ENCODE measurements around the gene TSHZ2. TPM values are rescaled to one million over a fixed set of nuclear protein-coding genes. Genes with fewer than 3 reads are reported as not detected.

TSHZ2 gene
- total RNA-seq, 1 donor from 2014 or later = 22.9 TPM

DNA sequence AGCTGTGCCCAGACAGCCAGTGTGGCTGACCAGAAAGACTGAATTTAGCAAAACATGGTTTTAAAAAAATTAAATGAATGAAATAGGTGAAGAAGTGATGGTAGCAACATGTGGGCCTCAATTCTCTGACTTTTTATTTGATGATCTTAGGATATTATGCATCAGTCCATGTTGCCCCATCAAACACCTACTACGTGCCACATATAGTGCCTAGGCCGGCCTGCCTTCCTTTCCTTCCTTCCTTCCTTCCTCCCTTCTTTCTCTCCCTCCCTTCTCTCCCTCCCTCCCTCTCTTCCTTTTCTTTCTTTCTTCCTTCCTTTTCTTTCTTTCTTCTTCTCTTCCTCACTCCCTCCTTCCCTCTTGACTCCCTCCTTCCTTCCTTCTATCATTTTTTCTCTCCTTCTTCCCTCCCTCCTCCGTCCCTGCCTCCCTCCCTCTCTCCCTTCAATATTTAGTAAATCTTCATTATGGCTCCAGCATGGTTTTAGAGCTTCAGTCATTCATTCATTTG is 209.8 kb downstream of the TSHZ2 start:
- no peak overlapping the region for H3K27ac Mint-ChIP-seq
- no peaks in the 10 kb centered on the region for H3K9me3 Mint-ChIP-seq (ENCODE audit: low read depth)
- no peak overlapping the region for H3K4me3 Mint-ChIP-seq (ENCODE audit: low read depth)
- TF ChIP-seq CTCF (IDR thresholded peaks at IDR 0.05; ENCODE audit: unreplicated experiment) = no peak
- no peaks in the 10 kb centered on the region for H3K36me3 Mint-ChIP-seq (ENCODE audit: insufficient read depth)
- peaks cover 16% of the 10 kb centered on the region for H3K4me1 Mint-ChIP-seq (ENCODE audit: low read depth)
- no peak for DNase-seq (ENCODE audit: low spot score, unreplicated experiment)
- peaks cover 3% of the 10 kb centered on the region for H3K27me3 Mint-ChIP-seq

DNA sequence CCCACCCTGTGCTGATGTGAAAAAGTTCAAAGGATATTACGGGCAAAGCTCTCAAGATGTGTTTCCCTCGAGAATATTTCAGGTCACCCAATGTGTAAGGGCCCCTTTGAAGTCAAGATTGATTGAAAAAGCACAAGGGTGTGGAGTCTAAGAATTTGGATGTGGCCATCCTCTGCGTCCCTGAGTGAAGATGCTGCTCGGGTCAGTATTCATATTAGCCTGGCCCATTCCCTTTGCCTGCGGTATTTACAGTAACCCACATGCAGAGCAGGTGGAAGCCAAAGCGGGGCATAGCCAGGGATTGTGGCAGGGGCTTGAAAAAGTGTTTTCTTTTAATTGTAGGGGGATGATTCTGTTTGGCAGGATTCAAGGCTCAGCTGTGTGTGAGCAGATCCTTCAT is 211.0 kb downstream of the TSHZ2 start:
- Mint-ChIP-seq H3K4me3 (ENCODE audit: low read depth) (no peak overlapping the region), H3K36me3 (ENCODE audit: insufficient read depth) (no peaks in the 10 kb centered on the region), H3K4me1 (ENCODE audit: low read depth) (peaks cover 25% of the 10 kb centered on the region), H3K27me3 (peaks cover 3% of the 10 kb centered on the region), H3K27ac (no peak overlapping the region), H3K9me3 (ENCODE audit: low read depth) (no peaks in the 10 kb centered on the region)
- TF ChIP-seq CTCF (IDR thresholded peaks at IDR 0.05; ENCODE audit: unreplicated experiment) = no peak
- DNase-seq (ENCODE audit: low spot score, unreplicated experiment) = no peak

DNA sequence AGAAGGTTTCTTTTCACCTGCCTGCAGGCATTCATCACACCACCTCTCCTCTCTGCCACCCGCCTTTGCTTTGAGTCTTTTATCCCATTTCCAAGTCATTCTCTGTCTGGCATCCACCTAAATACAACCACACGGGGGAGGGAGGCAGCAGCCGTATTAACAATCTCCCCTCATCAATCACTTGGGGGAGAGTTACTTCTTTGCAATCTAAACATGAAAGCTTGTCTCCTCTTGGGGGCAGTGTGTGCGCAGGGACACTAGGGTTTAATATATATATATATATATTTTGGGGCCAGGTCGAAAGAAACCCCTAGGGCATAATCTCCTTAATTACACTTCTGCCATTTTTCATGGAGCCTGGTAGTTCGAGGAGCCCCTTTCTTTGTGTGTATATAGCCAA is 214.5 kb downstream of the TSHZ2 start:
- Mint-ChIP-seq H3K27me3 (peaks cover 3% of the 10 kb centered on the region), H3K4me3 (ENCODE audit: low read depth) (no peak overlapping the region), H3K27ac (no peak overlapping the region), H3K4me1 (ENCODE audit: low read depth) (peaks cover 20% of the 10 kb centered on the region), H3K36me3 (ENCODE audit: insufficient read depth) (no peaks in the 10 kb centered on the region), H3K9me3 (ENCODE audit: low read depth) (no peaks in the 10 kb centered on the region)
- DNase-seq (ENCODE audit: low spot score, unreplicated experiment) = no peak
- no peak for TF ChIP-seq CTCF (IDR thresholded peaks at IDR 0.05; ENCODE audit: unreplicated experiment)

DNA sequence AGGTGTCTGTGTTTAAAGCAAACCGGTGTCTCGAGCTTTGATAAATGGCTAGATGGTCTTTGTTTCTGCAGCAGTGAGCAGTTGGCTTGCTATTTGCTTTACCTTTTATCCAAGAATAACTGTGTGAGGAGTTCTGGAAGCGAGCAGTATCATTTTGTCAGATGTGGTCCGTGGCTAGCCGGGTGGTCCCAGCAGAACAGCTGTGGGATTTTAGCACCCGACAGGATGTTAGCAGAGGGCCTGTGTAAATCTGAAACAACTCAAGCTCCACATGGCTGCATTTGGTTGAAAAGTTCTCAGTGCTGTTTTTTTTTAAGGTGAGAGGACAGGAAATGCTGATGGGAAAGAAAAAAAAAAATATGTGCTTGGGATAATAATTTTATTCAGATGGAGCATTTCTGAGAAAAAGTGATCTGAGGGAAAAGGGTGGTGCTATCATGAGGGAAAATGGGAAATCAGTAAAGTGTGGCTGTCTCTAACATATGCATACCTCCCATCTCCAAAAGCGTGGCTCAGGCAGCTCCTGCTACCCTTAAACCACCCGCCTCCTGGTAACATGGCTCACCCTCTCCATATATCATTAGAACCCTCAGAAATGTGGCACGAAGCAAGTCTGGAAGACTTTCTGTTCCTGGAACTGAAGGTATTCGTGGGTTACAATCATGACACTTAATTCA is 215.4 kb downstream of the TSHZ2 start:
- H3K4me3 Mint-ChIP-seq (ENCODE audit: low read depth) = no peak overlapping the region
- no peak for TF ChIP-seq CTCF (IDR thresholded peaks at IDR 0.05; ENCODE audit: unreplicated experiment)
- peaks cover 3% of the 10 kb centered on the region for H3K27me3 Mint-ChIP-seq
- H3K27ac Mint-ChIP-seq = peak overlapping the region; percentile 59
- H3K36me3 Mint-ChIP-seq (ENCODE audit: insufficient read depth) = no peaks in the 10 kb centered on the region
- DNase-seq (ENCODE audit: low spot score, unreplicated experiment) = no peak
- peaks cover 19% of the 10 kb centered on the region for H3K4me1 Mint-ChIP-seq (ENCODE audit: low read depth)
- no peaks in the 10 kb centered on the region for H3K9me3 Mint-ChIP-seq (ENCODE audit: low read depth)

GRCh38 chr20:53190225-53190624 is 218.1 kb downstream of the TSHZ2 start:
- Mint-ChIP-seq H3K36me3 (ENCODE audit: insufficient read depth) (peaks cover 1% of the 10 kb centered on the region), H3K4me3 (ENCODE audit: low read depth) (no peak overlapping the region), H3K9me3 (ENCODE audit: low read depth) (no peaks in the 10 kb centered on the region), H3K27me3 (no peaks in the 10 kb centered on the region), H3K27ac (no peak overlapping the region), H3K4me1 (ENCODE audit: low read depth) (peaks cover 28% of the 10 kb centered on the region)
- no peak for TF ChIP-seq CTCF (IDR thresholded peaks at IDR 0.05; ENCODE audit: unreplicated experiment)
- no peak for DNase-seq (ENCODE audit: low spot score, unreplicated experiment)

Measured in progenitor cell of endocrine pancreas (in vitro differentiated cells).